Adipocyte (in vitro differentiated cells): ENCODE data around the gene C1QL4.
"Not testable (repeated sequence)": the region's sequence is repeated elsewhere in the genome, so short reads cannot be mapped to it uniquely, and the experiment has no call there.

ENCODE experiments used
- DNase-seq: peaks from one replicate; pipeline ENCODE4 v3.0.0-alpha.2; 2015; ENCODE audit warnings: low read depth
- H3K27me3 ChIP-seq: replicated peaks from 2 replicates; pipeline ENCODE4 v1.7.0; 2013; ENCODE audit warnings: mild to moderate bottlenecking, low read length, moderate library complexity; ENCODE audit not compliant: control insufficient read depth, insufficient read depth
- H3K36me3 ChIP-seq: 2 replicates; pipeline ENCODE4 v1.7.0; 2013; ENCODE audit warnings: low read length, mild to moderate bottlenecking, moderate library complexity; ENCODE audit not compliant: control insufficient read depth, insufficient read depth, severe bottlenecking
- H3K4me1 ChIP-seq: 2 replicates; pipeline ENCODE4 v1.7.0; 2013; ENCODE audit warnings: mild to moderate bottlenecking, low read length, moderate library complexity; ENCODE audit not compliant: control insufficient read depth, insufficient read depth
- H3K4me3 ChIP-seq: 2 replicates; pipeline ENCODE4 v1.7.0; 2013; ENCODE audit warnings: mild to moderate bottlenecking, low read length, moderate library complexity
- H3K9ac ChIP-seq: 2 replicates; pipeline ENCODE4 v1.7.0; 2013; ENCODE audit warnings: mild to moderate bottlenecking, low read length, moderate library complexity
- H3K9me3 ChIP-seq: 2 replicates; pipeline ENCODE4 v1.7.0; 2013; ENCODE audit warnings: mild to moderate bottlenecking, low read length, moderate library complexity; ENCODE audit not compliant: control insufficient read depth

Gene C1QL4

GRCh38 chr12:49336645-49337584, at the start of gene C1QL4:
Gene C1QL4 (minus strand): TSS chr12:49337188. CDS start chr12:49336477, 711 bp downstream.
- Histone ChIP-seq H3K4me3 (peak within 1 kb of the TSS; percentile 63), H3K9ac (no peak within 1 kb of the TSS), H3K9me3 (no peaks in the 10 kb centered on the region), H3K36me3 (no peaks in the 10 kb centered on the region), H3K27me3 (peaks cover 72% of the 10 kb centered on the region), H3K4me1 (no peaks in the 10 kb centered on the region)
- DNase-seq = peak; percentile 94

GRCh38 chr12:49380184-49380583, 43.2 kb upstream of the C1QL4 start:
- H3K9ac ChIP-seq, H3K27me3 ChIP-seq, H3K9me3 ChIP-seq, H3K36me3 ChIP-seq, H3K4me3 ChIP-seq, H3K4me1 ChIP-seq, DNase-seq: not testable (repeated sequence)

- H3K4me1 ChIP-seq = peaks cover 7% of the 10 kb centered on the region
- DNase-seq = no peak
- no peaks in the 10 kb centered on the region for H3K36me3 ChIP-seq
- H3K9ac ChIP-seq = no peak overlapping the region
- H3K27me3 ChIP-seq = no peaks in the 10 kb centered on the region
- no peak overlapping the region for H3K4me3 ChIP-seq
- no peaks in the 10 kb centered on the region for H3K9me3 ChIP-seq
Measured at GRCh38 chr12:49377386-49377785, 40.4 kb upstream of the C1QL4 start.

GRCh38 chr12:49375406-49375805, 38.4 kb upstream of the C1QL4 start:
- Histone ChIP-seq H3K4me3 (no peak overlapping the region), H3K9ac (no peak overlapping the region), H3K27me3 (no peaks in the 10 kb centered on the region), H3K9me3 (no peaks in the 10 kb centered on the region), H3K4me1 (no peaks in the 10 kb centered on the region), H3K36me3 (no peaks in the 10 kb centered on the region)
- no peak for DNase-seq

GRCh38 chr12:49370539-49370938, 33.6 kb upstream of the C1QL4 start:
- no peak overlapping the region for H3K9ac ChIP-seq
- H3K4me1 ChIP-seq = peaks cover 21% of the 10 kb centered on the region
- H3K4me3 ChIP-seq = no peak overlapping the region
- H3K36me3 ChIP-seq = no peaks in the 10 kb centered on the region
- no peaks in the 10 kb centered on the region for H3K27me3 ChIP-seq
- DNase-seq = no peak
- H3K9me3 ChIP-seq = no peaks in the 10 kb centered on the region

GRCh38 chr12:49369411-49370145, 32.6 kb upstream of the C1QL4 start:
- peak; percentile 55 for DNase-seq
- H3K4me3 ChIP-seq = peak overlapping the region; percentile 40
- H3K9ac ChIP-seq = no peak overlapping the region
- H3K36me3 ChIP-seq = no peaks in the 10 kb centered on the region
- peaks cover 29% of the 10 kb centered on the region for H3K4me1 ChIP-seq
- no peaks in the 10 kb centered on the region for H3K27me3 ChIP-seq
- H3K9me3 ChIP-seq = no peaks in the 10 kb centered on the region

GRCh38 chr12:49368240-49368600, 31.2 kb upstream of the C1QL4 start:
- DNase-seq = peak; percentile 21
- H3K27me3 ChIP-seq = no peaks in the 10 kb centered on the region
- H3K4me1 ChIP-seq = peaks cover 29% of the 10 kb centered on the region
- H3K36me3 ChIP-seq = no peaks in the 10 kb centered on the region
- no peaks in the 10 kb centered on the region for H3K9me3 ChIP-seq
- peak overlapping the region; percentile 81 for H3K4me3 ChIP-seq
- H3K9ac ChIP-seq = peak overlapping the region; percentile 97

GRCh38 chr12:49367381-49368239, 30.6 kb upstream of the C1QL4 start, which contains the start of gene SPATS2:
Gene SPATS2 (plus strand): TSS chr12:49367462. CDS start chr12:49461013, 93,551 bp downstream.
- DNase-seq = peak; percentile 65
- H3K9ac ChIP-seq = peak within 1 kb of the TSS; percentile 97
- peaks cover 29% of the 10 kb centered on the region for H3K4me1 ChIP-seq
- H3K27me3 ChIP-seq = no peaks in the 10 kb centered on the region
- H3K9me3 ChIP-seq = no peaks in the 10 kb centered on the region
- H3K4me3 ChIP-seq = peak within 1 kb of the TSS; percentile 81
- H3K36me3 ChIP-seq = no peaks in the 10 kb centered on the region

- Histone ChIP-seq H3K4me3 (peak overlapping the region; percentile 81), H3K9ac (peak overlapping the region; percentile 97), H3K4me1 (peaks cover 29% of the 10 kb centered on the region), H3K27me3 (no peaks in the 10 kb centered on the region), H3K36me3 (no peaks in the 10 kb centered on the region), H3K9me3 (no peaks in the 10 kb centered on the region)
- DNase-seq = peak; percentile 96
Measured at GRCh38 chr12:49366652-49367380, 29.8 kb upstream of the C1QL4 start.

GRCh38 chr12:49366096-49366651, 29.2 kb upstream of the C1QL4 start:
- Histone ChIP-seq H3K4me3 (peak overlapping the region; percentile 81), H3K27me3 (no peaks in the 10 kb centered on the region), H3K9ac (peak overlapping the region; percentile 97), H3K36me3 (no peaks in the 10 kb centered on the region), H3K4me1 (peaks cover 29% of the 10 kb centered on the region), H3K9me3 (no peaks in the 10 kb centered on the region)
- no peak for DNase-seq
